SK-N-SH treated with all-trans-retinoic acid at 6 μM for 48 hours (cell line): ENCODE data around the gene HADH.
A peak's percentile ranks its signal among the peaks of the same experiment; 100 is the strongest.

Experiments used
- ATAC-seq: fragments of 200-7000 bp; cut with Tn5 transposase; 3 replicates; pipeline ENCODE4 v1.9.1; 2020; ENCODE audit warnings: mild to moderate bottlenecking, moderate library complexity
- BACH2 ChIP-seq: fragments of 250-450 bp; sonication (Bioruptor Pico); IDR thresholded peaks from 2 replicates; pipeline ENCODE4 v1.9.0; 2021; ENCODE audit warnings: mild to moderate bottlenecking, borderline replicate concordance
- CREB5 ChIP-seq: fragments of 250-450 bp; sonication (Bioruptor Pico); IDR thresholded peaks from 2 replicates; pipeline ENCODE4 v1.5.1; 2020; ENCODE audit warnings: low read depth, mild to moderate bottlenecking, moderate library complexity
- CSRNP3 ChIP-seq: fragments of 250-450 bp; sonication (Bioruptor Pico); IDR thresholded peaks from 2 replicates; pipeline ENCODE4 v1.5.1; 2021; ENCODE audit warnings: mild to moderate bottlenecking, moderate library complexity
- ESRRG ChIP-seq: fragments of 250-450 bp; sonication (Bioruptor Pico); IDR thresholded peaks from 2 replicates; pipeline ENCODE4 v1.6.1; 2021; ENCODE audit warnings: mild to moderate bottlenecking
- GLIS3 ChIP-seq: fragments of 250-450 bp; sonication (Bioruptor Pico); IDR thresholded peaks from 2 replicates; pipeline ENCODE4 v1.5.0; 2020; ENCODE audit warnings: mild to moderate bottlenecking, moderate library complexity
- ISL1 ChIP-seq: fragments of 250-450 bp; sonication (Bioruptor Pico); IDR thresholded peaks from 2 replicates; pipeline ENCODE4 v2.1.2; 2022; ENCODE audit warnings: mild to moderate bottlenecking, moderate library complexity
- OSR1 ChIP-seq: fragments of 250-450 bp; sonication (Bioruptor Pico); IDR thresholded peaks from 2 replicates; pipeline ENCODE4 v1.8.0; 2022; ENCODE audit warnings: moderate library complexity, mild to moderate bottlenecking, inconsistent platforms
- PATZ1 ChIP-seq: fragments of 250-450 bp; sonication (Bioruptor Pico); IDR thresholded peaks from 2 replicates; pipeline ENCODE4 v1.8.0; 2020; ENCODE audit warnings: mild to moderate bottlenecking, moderate library complexity, borderline replicate concordance
- POU6F1 ChIP-seq: fragments of 250-450 bp; sonication (Bioruptor Pico); IDR thresholded peaks from 2 replicates; pipeline ENCODE4 v1.8.0; 2021; ENCODE audit warnings: low read depth, mild to moderate bottlenecking, moderate library complexity, borderline replicate concordance
- SNAI2 ChIP-seq: fragments of 250-450 bp; sonication (Bioruptor Pico); IDR thresholded peaks from 2 replicates; pipeline ENCODE4 v1.5.0; 2020; ENCODE audit warnings: mild to moderate bottlenecking, moderate library complexity
- TCF4 ChIP-seq: fragments of 250-450 bp; sonication (Bioruptor Pico); IDR thresholded peaks from 2 replicates; pipeline ENCODE4 v1.8.0; 2021; ENCODE audit warnings: mild to moderate bottlenecking, moderate library complexity, borderline replicate concordance
- TSHZ2 ChIP-seq: fragments of 250-450 bp; sonication (Bioruptor Pico); IDR thresholded peaks from 2 replicates; pipeline ENCODE4 v1.5.0; 2020; ENCODE audit warnings: mild to moderate bottlenecking, moderate library complexity
- ZC3H10 ChIP-seq: fragments of 250-450 bp; sonication (Bioruptor Pico); IDR thresholded peaks from 2 replicates; pipeline ENCODE4 v1.5.1; 2021; ENCODE audit warnings: mild to moderate bottlenecking, moderate library complexity
- ZFP3 ChIP-seq: fragments of 250-450 bp; sonication (Bioruptor Pico); IDR thresholded peaks from 2 replicates; pipeline ENCODE4 v1.5.0; 2020; ENCODE audit warnings: mild to moderate bottlenecking, moderate library complexity
- ZFP30 ChIP-seq: fragments of 450-650 bp; formaldehyde crosslinking; IDR thresholded peaks from 2 replicates; pipeline ENCODE4 v1.5.0; 2022; ENCODE audit warnings: mild to moderate bottlenecking, moderate library complexity
- ZNF565 ChIP-seq: fragments of 450-650 bp; formaldehyde crosslinking; conservative IDR thresholded peaks from 2 replicates; pipeline ENCODE4 v1.5.0; 2020; ENCODE audit warnings: low read depth, mild to moderate bottlenecking, moderate library complexity
- ZNF70 ChIP-seq: fragments of 450-650 bp; formaldehyde crosslinking; IDR thresholded peaks from 2 replicates; pipeline ENCODE4 v1.5.0; 2020; ENCODE audit warnings: mild to moderate bottlenecking, moderate library complexity

HADH gene

GRCh38 chr4:108013327-108013726 lies 23.6 kb downstream of the HADH start (continued):
- no peak for TF ChIP-seq CSRNP3 (CRISPR knock-in tag)

GRCh38 chr4:108013955-108014354 lies 24.3 kb downstream of the HADH start:
- ATAC-seq = no peak
- TF ChIP-seq POU6F1 (CRISPR knock-in tag) (no peak), TCF4 (CRISPR knock-in tag) (no peak), ZNF565 (CRISPR knock-in tag) (no peak), GLIS3 (CRISPR knock-in tag) (no peak), PATZ1 (no peak), BACH2 (no peak), CREB5 (no peak), ZFP30 (CRISPR knock-in tag) (no peak), ESRRG (CRISPR knock-in tag) (no peak), ISL1 (CRISPR knock-in tag) (no peak), ZNF70 (no peak)

GRCh38 chr4:108018040-108018883 lies 28.6 kb downstream of the HADH start:
- TF ChIP-seq ZFP30 (CRISPR knock-in tag) = no peak
- no peak for TF ChIP-seq ZFP3 (CRISPR knock-in tag)
- TF ChIP-seq TCF4 (CRISPR knock-in tag) = no peak
- TF ChIP-seq ZC3H10 (CRISPR knock-in tag) = no peak
- no peak for TF ChIP-seq ESRRG (CRISPR knock-in tag)
- TF ChIP-seq GLIS3 (CRISPR knock-in tag) = no peak
- no peak for TF ChIP-seq OSR1
- no peak for TF ChIP-seq TSHZ2
- no peak for TF ChIP-seq POU6F1 (CRISPR knock-in tag)
- no peak for TF ChIP-seq SNAI2 (CRISPR knock-in tag)
- TF ChIP-seq, all 23 proteins: peak for 0
- peak; percentile 95 for ATAC-seq
